ENCODE results near the gene RAD51B. TPM values are rescaled to one million over a fixed set of nuclear protein-coding genes. Genes with fewer than 3 reads are reported as not detected.

The RAD51B gene
- polyA plus RNA-seq, 1 donor (not counting 4 experiments of a cell fraction or from before 2014, with no cell fraction given), result 13.3 TPM

- no peak overlapping the region for H2AFZ ChIP-seq (ENCODE audit: control insufficient read depth, low read length)
- H3K79me2 ChIP-seq (ENCODE audit: control insufficient read depth, insufficient read depth, low read length), result no peaks in the 10 kb centered on the region
- dilution Hi-C loops (cut with MboI; ENCODE audit: extremely low pct_ligation_motif_present, low sequenced_read_pairs), result no loop called here
- FAIRE-seq (no peak), DNase-seq (ENCODE audit: low read depth, low spot score) (no peak)
- H3K9ac ChIP-seq (ENCODE audit: control insufficient read depth, extremely low read depth, insufficient read depth, low read length), result no peak overlapping the region
- no peaks in the 10 kb centered on the region for H3K27me3 ChIP-seq (ENCODE audit: control insufficient read depth, extremely low read depth, insufficient read depth, low read length)
- no peak overlapping the region for H3K27ac ChIP-seq (ENCODE audit: control insufficient read depth, insufficient read depth, low read length)
- no peaks in the 10 kb centered on the region for H4K20me1 ChIP-seq (ENCODE audit: control insufficient read depth, extremely low read depth, insufficient read depth, low read length)
- H3K9me1 ChIP-seq (ENCODE audit: control insufficient read depth, extremely low read depth, insufficient read depth, low read length), result no peaks in the 10 kb centered on the region
- no peak for TF ChIP-seq EZH2 (IDR thresholded peaks at IDR 0.05; ENCODE audit: low read length)
- no peak for TF ChIP-seq CTCF (optimal IDR thresholded peaks at IDR 0.05 in 1 of 3, IDR thresholded peaks at IDR 0.05 in 1 of 3, conservative IDR thresholded peaks at IDR 0.05 in 1 of 3; ENCODE audit: extremely low read depth in 1 of 3, insufficient read depth in 2 of 3, low read length in 3 of 3)
- H3K4me2 ChIP-seq (ENCODE audit: control insufficient read depth, extremely low read depth, insufficient read depth, low read depth, low read length), result no peak overlapping the region
- no peaks in the 10 kb centered on the region for H3K36me3 ChIP-seq (ENCODE audit: control insufficient read depth in 2 of 2, extremely low read depth in 1 of 2, insufficient read depth in 2 of 2, low read length in 2 of 2)
- no peaks in the 10 kb centered on the region for H3K9me3 ChIP-seq (ENCODE audit: control insufficient read depth, low read depth, low read length)
- no peak overlapping the region for H3K4me3 ChIP-seq (ENCODE audit: control insufficient read depth in 2 of 3, extremely low read depth in 1 of 3, insufficient read depth in 2 of 3, low read depth in 1 of 3, low read length in 3 of 3)
- H3K4me1 ChIP-seq (ENCODE audit: control insufficient read depth, extremely low read depth, insufficient read depth, low read length), result no peaks in the 10 kb centered on the region
Observed at GRCh38 chr14:68759937-68760336, 940.4 kb downstream of the RAD51B start.

GRCh38 chr14:68760761-68761160 is 941.2 kb downstream of the RAD51B start:
- Histone ChIP-seq H2AFZ (ENCODE audit: control insufficient read depth, low read length) (no peak overlapping the region), H3K27me3 (ENCODE audit: control insufficient read depth, extremely low read depth, insufficient read depth, low read length) (no peaks in the 10 kb centered on the region), H3K9me1 (ENCODE audit: control insufficient read depth, extremely low read depth, insufficient read depth, low read length) (no peaks in the 10 kb centered on the region), H3K27ac (ENCODE audit: control insufficient read depth, insufficient read depth, low read length) (no peak overlapping the region), H3K9me3 (ENCODE audit: control insufficient read depth, low read depth, low read length) (no peaks in the 10 kb centered on the region), H3K4me1 (ENCODE audit: control insufficient read depth, extremely low read depth, insufficient read depth, low read length) (no peaks in the 10 kb centered on the region), H3K4me2 (ENCODE audit: control insufficient read depth, extremely low read depth, insufficient read depth, low read depth, low read length) (no peak overlapping the region), H3K79me2 (ENCODE audit: control insufficient read depth, insufficient read depth, low read length) (no peaks in the 10 kb centered on the region), H3K4me3 (ENCODE audit: control insufficient read depth in 2 of 3, extremely low read depth in 1 of 3, insufficient read depth in 2 of 3, low read depth in 1 of 3, low read length in 3 of 3) (no peak overlapping the region), H3K9ac (ENCODE audit: control insufficient read depth, extremely low read depth, insufficient read depth, low read length) (no peak overlapping the region), H4K20me1 (ENCODE audit: control insufficient read depth, extremely low read depth, insufficient read depth, low read length) (no peaks in the 10 kb centered on the region), H3K36me3 (ENCODE audit: control insufficient read depth in 2 of 2, extremely low read depth in 1 of 2, insufficient read depth in 2 of 2, low read length in 2 of 2) (no peaks in the 10 kb centered on the region)
- FAIRE-seq (no peak), DNase-seq (ENCODE audit: low read depth, low spot score) (no peak)
- dilution Hi-C loops (cut with MboI; ENCODE audit: extremely low pct_ligation_motif_present, low sequenced_read_pairs), result no loop called here
- TF ChIP-seq CTCF (optimal IDR thresholded peaks at IDR 0.05 in 1 of 3, IDR thresholded peaks at IDR 0.05 in 1 of 3, conservative IDR thresholded peaks at IDR 0.05 in 1 of 3; ENCODE audit: extremely low read depth in 1 of 3, insufficient read depth in 2 of 3, low read length in 3 of 3), result no peak
- TF ChIP-seq EZH2 (IDR thresholded peaks at IDR 0.05; ENCODE audit: low read length), result no peak

Data from keratinocyte (primary cell).